DOHH2 (cell line): Measurements from ENCODE around the gene APOBEC3G.

Experiments used
- EZH2phosphoT487 ChIP-seq: fragments of 200-600 bp; sonication (generic); IDR thresholded peaks from 2 replicates; pipeline ENCODE4 v1.6.1; 2017; ENCODE audit warnings: borderline replicate concordance, mild to moderate bottlenecking, antibody characterized with exemption, low read length, moderate library complexity, mixed read lengths
- TF ChIP-seq, protein P1 (sequence below): fragments of 200-600 bp; sonication (generic); IDR thresholded peaks from one replicate; pipeline ENCODE4 v1.5.1; 2014; ENCODE audit warnings: antibody characterized with exemption, mild to moderate bottlenecking, low read depth, low read length; ENCODE audit not compliant: poor library complexity, severe bottlenecking

DNA sequence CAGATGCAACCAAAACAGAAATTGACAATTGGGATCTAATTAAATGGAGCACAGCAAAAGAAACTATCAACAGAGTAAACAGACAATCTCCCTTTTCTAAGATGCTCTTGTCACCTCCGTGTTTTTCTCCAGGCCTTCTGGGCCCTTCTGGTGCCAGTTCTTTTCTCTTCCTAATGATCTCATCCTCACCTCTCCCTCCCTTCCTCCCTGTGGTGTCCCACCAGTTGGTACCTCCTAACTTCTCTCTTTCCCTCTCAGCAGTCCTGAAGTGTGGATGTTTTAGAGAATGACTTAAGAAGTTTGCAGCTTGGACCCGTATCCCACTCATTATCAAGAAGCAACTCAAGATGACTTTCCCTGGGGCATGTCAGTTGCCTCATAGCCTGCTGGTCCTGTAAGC, 26.4 kb downstream of the APOBEC3G start:
- TF ChIP-seq, protein P1, sequence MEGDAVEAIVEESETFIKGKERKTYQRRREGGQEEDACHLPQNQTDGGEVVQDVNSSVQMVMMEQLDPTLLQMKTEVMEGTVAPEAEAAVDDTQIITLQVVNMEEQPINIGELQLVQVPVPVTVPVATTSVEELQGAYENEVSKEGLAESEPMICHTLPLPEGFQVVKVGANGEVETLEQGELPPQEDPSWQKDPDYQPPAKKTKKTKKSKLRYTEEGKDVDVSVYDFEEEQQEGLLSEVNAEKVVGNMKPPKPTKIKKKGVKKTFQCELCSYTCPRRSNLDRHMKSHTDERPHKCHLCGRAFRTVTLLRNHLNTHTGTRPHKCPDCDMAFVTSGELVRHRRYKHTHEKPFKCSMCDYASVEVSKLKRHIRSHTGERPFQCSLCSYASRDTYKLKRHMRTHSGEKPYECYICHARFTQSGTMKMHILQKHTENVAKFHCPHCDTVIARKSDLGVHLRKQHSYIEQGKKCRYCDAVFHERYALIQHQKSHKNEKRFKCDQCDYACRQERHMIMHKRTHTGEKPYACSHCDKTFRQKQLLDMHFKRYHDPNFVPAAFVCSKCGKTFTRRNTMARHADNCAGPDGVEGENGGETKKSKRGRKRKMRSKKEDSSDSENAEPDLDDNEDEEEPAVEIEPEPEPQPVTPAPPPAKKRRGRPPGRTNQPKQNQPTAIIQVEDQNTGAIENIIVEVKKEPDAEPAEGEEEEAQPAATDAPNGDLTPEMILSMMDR, result no peak
- TF ChIP-seq EZH2phosphoT487, result no peak
